Measurements from ENCODE around the gene COLEC12.
A peak's percentile ranks its signal among the peaks of the same experiment; 100 is the strongest.

COLEC12 gene

GRCh38 chr18:438571-438970 is 61.9 kb downstream of the COLEC12 start:
- DNase-seq (ENCODE audit: low spot score) = no peak

GRCh38 chr18:435940-436339 is 64.6 kb downstream of the COLEC12 start:
- DNase-seq (ENCODE audit: low spot score) = no peak

DNA sequence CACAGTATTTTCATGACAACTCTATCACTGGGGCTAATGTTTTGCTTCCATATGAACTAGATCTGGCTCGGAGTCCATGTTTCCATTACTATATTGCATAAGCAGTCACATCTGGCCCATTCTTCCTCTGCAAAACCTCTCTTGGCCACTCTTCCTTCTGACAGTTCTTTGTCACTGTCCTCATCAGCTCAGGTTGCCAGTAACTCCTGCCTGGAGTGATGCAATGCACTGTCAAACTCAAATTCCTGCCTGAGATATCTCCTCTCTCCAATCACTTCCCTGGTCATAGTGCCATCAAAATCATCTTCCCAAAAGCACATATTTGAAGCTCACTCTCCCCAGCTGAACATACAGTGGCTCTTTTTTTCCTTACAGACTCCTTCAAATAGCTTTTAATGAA is 66.1 kb downstream of the COLEC12 start:
- no peak for DNase-seq (ENCODE audit: low spot score)

GRCh38 chr18:433960-434359 is 66.5 kb downstream of the COLEC12 start:
- DNase-seq (ENCODE audit: low spot score) = peak; percentile 64

- no peak for DNase-seq (ENCODE audit: low spot score)
Observed at GRCh38 chr18:433298-433697, 67.2 kb downstream of the COLEC12 start.

- DNase-seq (ENCODE audit: low spot score) = no peak
Observed at GRCh38 chr18:432791-433190, 67.7 kb downstream of the COLEC12 start.

- DNase-seq (ENCODE audit: low spot score) = no peak
Observed at GRCh38 chr18:429030-429429, 71.5 kb downstream of the COLEC12 start.

GRCh38 chr18:427005-427404 is 73.5 kb downstream of the COLEC12 start:
- no peak for DNase-seq (ENCODE audit: low spot score)

GRCh38 chr18:425106-425745 is 75.3 kb downstream of the COLEC12 start:
- DNase-seq (ENCODE audit: low spot score) = no peak

DNA sequence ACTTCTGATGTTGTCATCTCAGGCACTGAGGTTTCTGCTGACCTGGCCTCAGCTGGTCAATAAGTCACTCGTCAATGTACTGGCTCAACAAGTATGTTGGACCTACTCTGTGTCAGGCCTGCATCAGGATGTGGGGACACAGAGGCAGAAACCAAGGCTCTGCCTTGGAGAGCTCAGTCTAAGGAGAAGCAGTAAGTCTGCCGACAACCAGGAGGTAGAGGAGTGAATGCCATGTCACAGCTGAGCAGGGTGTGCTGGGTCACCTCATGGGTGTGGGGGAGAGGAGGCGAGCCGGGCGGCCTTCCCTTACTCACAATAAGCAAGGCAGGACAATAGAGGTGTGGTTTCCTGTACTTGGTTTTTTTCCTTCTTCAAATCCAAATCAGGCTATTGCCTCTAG is 75.8 kb downstream of the COLEC12 start:
- no peak for DNase-seq (ENCODE audit: low spot score)

DNA sequence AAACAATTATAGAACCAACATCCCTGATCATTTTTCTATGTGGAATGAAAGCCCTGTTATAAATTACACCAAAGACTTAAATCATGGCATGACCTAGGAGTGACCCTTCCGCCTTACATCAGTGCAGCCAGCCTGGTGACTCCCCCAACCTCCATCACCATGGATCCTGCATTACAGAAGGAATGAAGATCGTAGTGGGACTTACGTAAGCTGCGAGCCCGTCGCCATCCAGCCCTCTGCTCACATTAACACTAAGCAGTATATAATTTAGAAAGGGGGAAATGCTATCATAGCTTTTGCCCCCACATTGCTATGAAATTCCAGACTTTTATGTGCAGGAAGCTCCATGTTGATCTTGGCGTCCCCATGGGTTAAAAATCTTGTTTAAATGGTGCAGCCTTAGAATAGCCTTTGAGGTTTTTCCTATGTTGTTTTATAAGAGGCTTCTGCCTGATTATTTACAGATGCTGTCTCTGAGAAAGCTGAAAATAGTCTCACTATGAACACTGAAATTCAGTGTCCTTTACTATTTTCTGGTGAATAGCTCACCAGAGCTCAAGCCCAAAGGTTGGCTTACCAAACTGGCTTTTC is 76.3 kb downstream of the COLEC12 start:
- DNase-seq (ENCODE audit: low spot score) = no peak

DNA sequence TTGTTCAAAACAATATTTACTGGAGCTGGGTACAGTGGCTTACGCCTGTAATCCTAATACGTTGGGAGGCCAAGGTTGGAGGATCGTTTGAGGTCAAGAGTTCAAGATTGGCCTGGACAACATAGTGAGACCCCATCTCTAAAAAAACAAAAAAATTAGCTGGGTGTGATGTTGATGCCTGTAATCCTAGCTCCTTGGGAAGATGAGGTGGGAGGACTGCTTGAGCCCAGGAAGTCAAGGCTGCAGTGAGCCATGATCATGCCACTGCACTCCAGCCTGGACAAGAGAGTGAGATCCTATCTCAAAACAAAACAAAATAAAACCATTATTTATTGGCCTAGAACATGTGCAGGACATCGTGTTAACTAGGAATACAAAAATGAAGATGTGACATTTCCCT is 77.5 kb downstream of the COLEC12 start:
- DNase-seq (ENCODE audit: low spot score) = no peak

- DNase-seq (ENCODE audit: low spot score) = no peak
Observed at GRCh38 chr18:421247-422155, 79.0 kb downstream of the COLEC12 start.

GRCh38 chr18:420661-421246 is 79.7 kb downstream of the COLEC12 start:
- DNase-seq (ENCODE audit: low spot score) = no peak

GRCh38 chr18:419541-420175 is 80.8 kb downstream of the COLEC12 start:
- DNase-seq (ENCODE audit: low spot score) = no peak

DNA sequence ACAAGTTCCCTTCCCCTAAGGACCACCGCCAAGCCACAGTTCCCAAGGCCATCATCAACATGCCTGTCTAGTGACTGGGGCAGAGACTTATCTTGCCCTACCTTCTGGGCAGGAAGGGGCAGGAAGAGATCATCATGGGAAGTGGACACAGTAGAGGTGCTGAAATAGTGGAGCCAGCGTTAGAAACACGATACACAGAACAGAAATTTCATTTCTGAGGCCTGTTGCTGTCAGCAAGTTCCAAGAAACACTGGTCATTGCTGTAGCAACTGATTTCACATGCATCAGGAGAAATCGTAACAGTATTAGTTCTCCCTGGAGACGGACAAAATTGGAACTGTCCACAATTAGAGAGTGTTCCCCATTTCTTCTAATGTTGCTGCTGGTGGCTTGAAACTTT is 83.0 kb downstream of the COLEC12 start:
- no peak for DNase-seq (ENCODE audit: low spot score)

DNA sequence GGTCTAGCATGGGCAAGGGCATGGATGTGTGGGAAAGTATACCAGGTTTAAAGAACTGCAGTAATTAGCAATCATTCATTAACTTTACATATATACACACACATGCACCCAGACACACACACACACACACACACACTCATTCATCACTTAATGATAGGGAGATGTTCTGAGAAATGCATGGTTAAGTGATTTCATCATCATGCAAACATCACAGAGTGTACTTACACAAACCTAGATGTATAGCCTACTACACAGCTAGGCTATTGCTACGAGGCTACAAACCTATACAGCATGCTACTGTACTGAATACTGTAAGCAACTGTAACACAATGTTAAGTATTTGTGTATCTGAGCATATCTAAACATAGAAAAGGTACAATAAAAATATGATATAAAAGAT is 83.6 kb downstream of the COLEC12 start:
- no peak for DNase-seq (ENCODE audit: low spot score)

- DNase-seq (ENCODE audit: low spot score) = no peak
Observed at GRCh38 chr18:415617-416612, 84.6 kb downstream of the COLEC12 start.

DNA sequence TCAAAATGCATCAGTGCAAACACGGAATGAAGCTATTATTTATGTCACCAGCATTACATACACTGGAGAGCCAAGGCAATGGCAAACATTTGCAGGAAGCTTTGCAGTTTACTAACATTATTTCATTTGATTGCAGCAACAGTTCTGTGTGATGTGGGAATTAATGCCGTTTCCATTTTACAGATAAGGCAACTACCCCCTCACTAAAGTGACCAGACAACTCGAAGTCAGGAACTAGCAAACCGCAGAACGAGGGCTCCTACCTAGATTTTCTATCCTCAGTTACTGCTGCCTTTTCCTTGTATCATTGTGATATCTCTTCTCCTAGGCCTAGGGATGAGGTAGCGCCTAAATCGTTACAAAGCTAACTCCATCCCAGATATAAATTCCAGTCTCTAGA is 85.5 kb downstream of the COLEC12 start:
- no peak for DNase-seq (ENCODE audit: low spot score)

GRCh38 chr18:413233-413632 is 87.3 kb downstream of the COLEC12 start:
- peak; percentile 73 for DNase-seq (ENCODE audit: low spot score)

- DNase-seq (ENCODE audit: low spot score) = no peak
Observed at GRCh38 chr18:410047-410455, 90.5 kb downstream of the COLEC12 start.

All from kidney capillary endothelial cell (primary cell).